GM21447 (cell line): ENCODE results near the gene GRIK1.
"Not testable (repeated sequence)": the region's sequence is repeated elsewhere in the genome, so short reads cannot be mapped to it uniquely, and the experiment has no call there.

ENCODE experiments used
- ATAC-seq: cut with Tn5 transposase; IDR thresholded peaks from one replicate; pipeline ENCODE4 v1.9.1; 2021; ENCODE audit not compliant: unreplicated experiment

GRIK1 gene

DNA sequence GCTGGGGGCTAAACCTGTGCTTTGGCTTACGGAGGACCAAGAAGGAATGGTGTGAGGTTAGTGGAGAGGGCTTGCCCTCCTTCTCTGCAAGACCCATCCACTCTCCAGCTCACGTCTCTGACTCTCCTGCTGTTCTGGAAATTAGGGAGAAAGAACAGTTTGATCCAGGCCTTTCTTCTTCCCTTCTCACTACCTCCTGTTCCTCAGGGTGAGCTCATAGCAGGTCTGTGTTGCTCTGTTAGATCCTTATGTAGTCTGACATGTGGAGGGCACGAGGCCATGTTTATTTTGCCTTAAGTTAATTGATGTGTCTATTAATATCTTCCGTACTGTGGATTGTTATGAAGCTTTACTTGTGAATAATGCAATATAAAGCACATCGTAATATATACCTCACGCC lies 315.0 kb downstream of the GRIK1 start:
- ATAC-seq = no peak

DNA sequence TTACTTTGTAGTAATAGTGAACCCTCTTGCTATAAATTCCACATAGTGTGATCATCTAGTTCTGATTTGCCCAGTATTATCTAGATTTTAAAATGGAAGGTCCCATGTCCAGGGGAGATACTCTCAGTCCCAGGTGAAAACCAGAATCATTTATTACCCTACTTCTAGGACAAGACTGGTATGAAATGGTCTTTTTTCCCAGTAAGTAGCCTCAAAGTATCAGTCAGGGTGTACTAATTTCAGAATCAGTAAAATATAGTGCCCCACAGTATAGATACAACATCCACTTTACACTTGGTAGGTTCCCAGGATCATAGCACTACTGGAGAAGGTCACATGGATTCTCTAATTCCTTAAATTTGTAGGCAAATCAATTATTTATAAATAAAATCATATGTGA lies 318.3 kb downstream of the GRIK1 start:
- no peak for ATAC-seq

DNA sequence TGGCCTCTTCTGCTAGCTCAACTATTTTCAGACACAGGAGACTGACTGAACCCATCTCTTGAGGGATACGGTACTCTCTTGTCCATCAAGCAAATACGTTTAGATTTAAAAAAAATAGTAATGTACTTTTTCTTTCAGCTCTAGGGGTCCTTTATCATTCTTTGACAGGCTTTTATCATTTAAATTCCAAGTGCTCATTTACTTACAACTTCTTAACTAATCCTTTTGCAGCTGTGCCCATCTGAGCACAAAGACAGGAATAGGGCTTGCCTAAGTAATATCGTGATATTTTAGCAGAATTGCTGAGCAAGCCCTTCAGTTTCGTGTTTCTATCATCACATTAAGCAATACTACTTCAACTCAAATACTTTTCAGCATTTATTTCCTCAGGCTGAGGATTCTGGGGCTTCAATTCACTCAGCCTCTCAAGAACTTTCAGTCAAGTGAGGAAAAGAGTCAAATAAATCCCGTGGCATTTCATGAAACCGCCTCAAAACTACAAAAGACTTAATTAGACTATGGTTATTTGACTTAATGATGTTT lies 323.5 kb downstream of the GRIK1 start:
- no peak for ATAC-seq

DNA sequence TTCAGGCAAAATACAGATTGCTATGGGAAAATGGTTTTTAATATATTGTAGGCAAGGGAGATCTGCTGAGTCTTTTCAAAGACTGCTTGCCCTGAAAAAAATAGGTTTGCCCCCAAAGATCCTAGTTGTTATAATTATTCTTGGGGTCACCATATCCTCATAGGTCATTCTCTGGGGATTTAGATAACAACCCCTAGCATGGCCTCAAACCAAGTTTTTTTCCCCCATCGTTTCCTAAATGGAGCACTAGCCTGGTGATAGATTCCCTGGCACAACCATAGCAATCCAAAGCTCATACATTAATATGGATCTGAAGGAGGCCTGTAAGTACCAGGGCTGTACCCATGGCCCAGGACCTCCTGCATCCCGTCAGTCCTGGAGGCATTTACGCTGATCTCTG lies 325.9 kb downstream of the GRIK1 start:
- no peak for ATAC-seq

DNA sequence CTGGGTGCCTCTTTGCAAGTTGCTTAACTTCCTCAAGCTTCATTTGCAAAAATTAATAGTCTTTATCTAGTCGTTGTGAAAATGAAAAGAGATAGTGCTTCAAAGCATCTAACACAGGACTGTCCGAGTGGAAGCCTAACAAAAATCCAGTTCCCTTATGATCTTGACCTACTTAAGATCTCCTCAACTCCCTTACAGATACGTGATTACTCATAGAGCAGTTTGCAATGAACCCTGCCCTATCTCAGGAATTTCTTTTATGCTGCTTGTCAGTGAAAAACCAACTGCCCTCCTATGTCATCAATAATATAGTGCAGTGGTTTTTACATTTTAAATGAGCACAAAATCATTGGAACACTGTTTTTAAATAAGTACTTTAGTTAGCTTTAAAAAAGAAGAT lies 326.8 kb downstream of the GRIK1 start:
- no peak for ATAC-seq

DNA sequence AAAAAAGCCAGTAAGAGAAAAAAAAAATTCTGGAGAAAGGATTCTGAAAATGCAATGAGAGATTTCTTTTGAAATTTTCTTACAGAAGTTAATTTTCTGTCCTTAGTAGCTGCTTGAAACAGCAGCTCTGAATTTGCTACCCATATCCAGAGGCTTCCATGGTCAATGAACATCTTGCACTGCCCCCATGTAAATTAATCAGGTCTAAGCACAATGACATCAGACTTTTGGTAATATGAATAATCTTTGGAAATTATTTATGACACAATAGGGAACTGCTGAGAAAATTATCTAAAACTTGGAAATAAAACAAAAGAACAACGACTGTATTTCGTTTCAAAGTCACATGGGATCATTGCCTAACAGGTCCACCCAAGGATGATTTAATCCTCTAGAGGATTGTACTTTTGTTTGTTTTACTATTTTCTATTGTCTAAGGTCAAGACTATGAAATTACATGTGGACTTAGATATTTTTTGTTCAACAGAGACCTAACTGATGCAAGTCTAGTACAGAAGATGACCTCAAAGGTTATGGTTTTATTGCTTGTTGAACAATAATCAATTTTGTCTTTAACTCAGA lies 328.9 kb downstream of the GRIK1 start:
- no peak for ATAC-seq

DNA sequence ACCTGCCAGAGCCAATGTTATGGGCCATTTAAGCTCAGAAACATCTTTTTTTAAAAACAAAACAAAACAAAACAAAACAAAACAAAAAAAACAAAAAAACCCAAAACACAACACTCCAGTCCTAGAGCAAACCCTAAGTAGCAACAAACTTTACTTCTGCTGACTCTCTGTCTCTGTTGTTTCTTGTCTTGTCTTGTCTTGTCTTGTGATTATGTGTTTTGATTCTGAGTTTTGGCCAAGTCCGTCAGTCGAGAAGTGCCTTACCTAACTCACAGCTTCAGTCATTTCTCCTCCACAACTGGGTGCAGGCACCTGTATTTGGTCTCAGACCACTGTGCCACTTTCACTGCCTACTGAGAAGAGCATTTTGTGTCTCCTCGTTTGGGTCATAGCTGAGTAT lies 333.2 kb downstream of the GRIK1 start:
- ATAC-seq = no peak

DNA sequence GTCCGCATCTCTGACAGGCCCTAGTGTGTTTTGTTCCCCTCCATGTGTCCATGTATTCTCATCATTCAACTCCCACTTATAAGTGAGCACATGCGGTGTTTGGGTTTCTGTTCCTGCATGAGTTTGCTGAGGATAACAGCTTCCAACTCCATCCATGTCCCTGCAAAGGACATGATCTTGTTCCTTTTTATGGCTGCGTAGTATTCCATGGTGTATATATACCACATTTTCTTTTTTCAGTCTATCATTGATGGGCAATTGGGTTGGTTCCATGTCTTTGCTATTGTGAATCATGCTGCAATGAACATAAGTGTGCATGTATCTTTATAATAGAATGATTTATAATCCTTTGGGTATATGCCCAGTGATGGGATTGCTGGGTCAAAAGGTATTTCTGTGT lies 334.6 kb downstream of the GRIK1 start:
- ATAC-seq = not testable (repeated sequence)

DNA sequence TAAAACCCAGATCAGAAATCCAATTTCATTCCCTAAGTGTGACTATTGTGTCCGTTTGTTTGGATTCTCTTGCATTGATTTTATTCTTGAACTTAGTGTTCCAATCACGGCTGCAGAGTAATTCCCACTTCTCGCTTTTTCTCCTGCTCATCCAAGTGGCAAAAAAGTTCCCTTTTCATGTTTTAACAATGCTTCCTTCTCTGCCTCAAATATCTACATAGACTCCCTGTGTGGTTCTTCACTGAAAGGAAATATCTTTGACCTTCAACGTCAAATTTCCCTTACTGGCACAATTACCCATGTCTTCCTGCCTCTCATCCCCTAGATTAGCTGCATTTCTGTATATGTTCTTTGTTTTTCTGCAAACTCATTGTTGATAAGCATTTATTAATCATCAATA lies 335.7 kb downstream of the GRIK1 start:
- no peak for ATAC-seq

DNA sequence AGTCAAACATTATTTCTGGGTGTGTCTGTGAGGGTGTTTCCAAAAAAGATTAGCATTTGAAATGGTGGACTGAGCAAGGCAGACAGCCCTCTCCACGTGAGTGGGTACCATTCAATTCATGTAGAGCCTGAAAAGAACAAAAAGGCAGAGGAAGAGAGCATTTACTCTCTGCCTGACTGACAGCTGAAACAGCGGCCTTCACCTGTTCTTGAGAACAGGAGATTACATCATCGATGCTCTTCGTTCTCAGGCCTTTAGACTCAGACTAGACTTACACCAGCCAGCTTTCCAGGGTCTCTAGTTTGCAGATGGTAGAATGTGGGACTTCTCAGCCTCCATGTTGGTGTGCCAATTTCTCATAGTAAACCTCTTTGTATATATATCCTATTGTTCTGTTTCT lies 338.7 kb downstream of the GRIK1 start:
- no peak for ATAC-seq

DNA sequence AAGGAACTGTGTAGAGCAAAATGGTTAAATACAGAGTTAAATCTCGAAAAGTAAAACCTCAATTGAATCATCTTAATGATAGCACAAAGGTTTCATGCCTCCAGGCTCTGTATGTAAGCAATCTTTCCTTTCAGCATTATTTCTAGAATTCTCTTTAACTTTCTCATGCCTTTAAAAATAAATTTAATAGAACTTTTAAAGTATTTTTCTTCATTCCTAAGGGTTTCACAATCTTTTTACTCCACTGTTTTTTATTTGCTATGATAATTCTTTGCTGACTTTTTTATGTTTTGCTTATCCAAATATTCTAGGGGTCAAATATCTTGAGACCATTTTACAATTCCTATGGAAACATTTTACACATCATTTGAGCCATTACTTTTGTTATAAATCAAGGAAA lies 353.1 kb downstream of the GRIK1 start:
- no peak for ATAC-seq

DNA sequence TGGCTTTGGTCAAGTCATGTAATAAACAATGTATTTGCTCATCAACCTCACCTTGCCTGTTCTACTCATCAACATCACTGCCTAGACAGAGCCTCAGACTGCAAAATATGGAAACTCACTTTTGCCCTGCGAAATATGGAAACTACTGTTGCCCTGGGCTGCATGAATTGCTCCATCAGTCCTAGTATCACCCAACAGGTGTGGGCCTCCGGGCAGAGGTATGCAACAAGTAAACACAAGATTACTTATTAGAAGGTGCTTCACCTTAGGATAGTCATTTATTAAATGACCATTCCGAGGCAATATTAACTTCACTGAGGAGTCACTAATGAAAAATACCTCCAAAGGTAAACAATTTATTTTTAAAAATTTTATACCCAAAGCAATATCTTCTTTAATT lies 354.3 kb downstream of the GRIK1 start:
- no peak for ATAC-seq

DNA sequence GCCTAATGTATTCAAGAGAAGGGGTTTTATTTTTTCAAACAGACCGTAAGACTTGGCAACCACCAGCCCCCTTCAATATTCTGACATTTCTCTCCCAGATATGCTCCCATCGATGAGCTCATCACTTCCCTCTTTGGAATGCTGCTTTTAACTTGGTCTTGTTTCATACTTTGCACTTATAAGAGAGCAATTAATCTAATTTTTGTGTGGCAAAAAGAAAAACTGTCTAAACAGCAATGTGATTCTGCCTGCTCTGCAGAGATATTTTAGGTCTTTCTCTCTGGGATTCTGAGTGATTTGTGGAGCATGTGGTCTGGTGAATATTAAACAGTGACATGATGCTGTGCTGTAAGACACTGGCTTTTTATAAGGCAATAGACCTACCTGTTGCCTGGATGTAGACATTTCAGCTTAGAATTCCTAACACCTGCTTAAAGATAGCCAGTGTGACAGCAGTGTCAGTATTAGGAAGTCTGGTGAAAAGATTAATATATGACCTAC lies 356.3 kb downstream of the GRIK1 start:
- no peak for ATAC-seq

DNA sequence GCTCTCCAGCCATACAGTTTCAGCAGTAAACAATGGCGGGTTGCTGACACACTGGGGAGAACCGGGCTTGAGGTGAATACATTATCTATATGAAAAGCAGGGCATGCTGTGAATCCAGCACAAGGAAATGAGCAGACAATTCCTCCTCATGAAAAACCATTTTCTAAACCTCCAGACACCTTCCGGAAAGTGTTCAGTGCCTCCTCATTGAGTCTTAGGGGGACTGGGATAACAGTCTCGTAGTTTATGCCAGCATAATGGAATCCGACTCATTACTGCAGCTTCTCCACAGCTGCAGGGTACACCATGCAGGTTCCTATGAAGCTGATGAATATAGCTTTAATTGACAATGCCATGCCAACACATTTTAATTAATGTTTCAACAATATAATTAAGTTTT lies 356.9 kb downstream of the GRIK1 start:
- ATAC-seq = no peak

DNA sequence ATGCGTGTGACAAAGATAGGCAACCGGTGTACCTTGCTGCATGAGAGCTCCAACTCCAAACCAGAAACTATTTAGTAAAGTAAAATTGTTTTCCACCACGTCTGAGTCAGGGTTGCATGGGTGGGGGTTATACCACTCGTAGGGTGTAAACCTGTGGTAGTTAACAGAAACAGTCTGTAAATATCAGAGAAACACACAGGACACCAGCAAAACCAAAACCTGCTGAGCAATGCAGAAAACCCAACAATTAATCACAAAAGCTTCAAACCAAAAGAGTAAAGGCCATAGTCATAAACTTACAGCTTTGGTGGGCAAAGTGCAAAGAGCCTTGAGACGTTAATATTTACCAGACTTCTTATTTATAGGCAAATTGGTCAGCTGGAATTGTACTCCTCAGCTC lies 358.4 kb downstream of the GRIK1 start:
- ATAC-seq = no peak

DNA sequence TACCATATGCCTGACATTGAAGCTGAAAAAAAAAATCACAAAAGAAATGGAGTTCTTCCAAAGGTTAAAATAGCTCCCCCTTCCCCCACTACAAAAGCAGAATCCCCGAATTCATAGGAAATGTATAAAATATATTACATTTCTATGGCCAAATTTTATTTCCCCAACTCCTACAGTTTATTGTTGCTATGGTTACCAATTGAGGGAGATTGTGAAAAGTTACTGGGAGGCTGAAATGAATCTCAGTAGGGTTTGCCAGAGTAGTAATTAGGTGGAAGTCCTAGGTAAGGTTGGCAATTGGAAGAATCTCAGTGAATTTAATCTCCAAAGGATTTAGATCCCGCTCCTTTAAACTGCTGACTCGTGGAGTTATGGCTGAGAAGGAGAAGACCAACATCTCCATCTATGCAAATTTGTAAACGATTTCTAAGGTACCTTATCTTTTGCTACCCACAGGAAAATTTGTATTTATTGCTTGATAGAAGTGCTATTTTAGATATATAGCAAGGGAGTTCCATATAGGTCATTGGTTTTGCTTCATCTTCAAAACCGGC lies 359.0 kb downstream of the GRIK1 start:
- no peak for ATAC-seq

DNA sequence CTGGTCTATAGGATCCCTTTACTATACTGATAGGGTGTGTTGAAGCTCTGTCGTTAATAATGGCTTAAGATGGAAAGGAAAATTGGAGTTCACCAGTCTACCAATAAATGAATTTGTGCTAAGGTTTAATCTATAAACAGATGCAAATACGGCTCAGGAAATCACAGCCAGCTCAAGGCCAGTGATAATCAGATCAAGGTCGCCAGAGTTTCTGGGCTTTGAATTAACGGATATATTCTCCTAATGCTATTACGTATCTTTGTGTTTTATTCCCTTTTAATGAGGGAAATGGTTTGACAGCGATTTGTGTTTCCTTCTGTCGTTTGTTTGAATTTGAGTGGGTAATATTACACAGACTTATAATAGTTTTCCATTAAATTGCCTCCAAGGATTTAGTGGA lies 361.5 kb downstream of the GRIK1 start:
- ATAC-seq = no peak

DNA sequence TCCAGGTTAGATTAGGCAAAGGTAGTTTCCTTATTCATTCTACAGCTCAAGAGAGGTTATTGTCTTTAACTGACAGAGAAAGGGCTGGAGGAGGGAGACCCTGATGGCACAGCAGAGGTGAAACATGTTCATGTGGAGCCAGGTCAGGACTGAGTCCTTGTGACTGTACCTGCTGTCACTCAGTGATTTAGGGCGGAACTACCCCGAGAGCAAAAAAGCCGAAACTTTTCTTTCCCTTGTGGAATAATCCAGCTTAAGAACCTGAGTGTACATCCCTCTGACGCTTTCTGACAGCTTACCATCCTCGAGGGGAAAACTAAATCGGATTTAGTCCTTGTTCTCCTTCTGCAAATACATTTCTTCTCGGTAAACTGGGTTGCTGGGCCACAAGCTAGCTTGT lies 367.8 kb downstream of the GRIK1 start:
- no peak for ATAC-seq

DNA sequence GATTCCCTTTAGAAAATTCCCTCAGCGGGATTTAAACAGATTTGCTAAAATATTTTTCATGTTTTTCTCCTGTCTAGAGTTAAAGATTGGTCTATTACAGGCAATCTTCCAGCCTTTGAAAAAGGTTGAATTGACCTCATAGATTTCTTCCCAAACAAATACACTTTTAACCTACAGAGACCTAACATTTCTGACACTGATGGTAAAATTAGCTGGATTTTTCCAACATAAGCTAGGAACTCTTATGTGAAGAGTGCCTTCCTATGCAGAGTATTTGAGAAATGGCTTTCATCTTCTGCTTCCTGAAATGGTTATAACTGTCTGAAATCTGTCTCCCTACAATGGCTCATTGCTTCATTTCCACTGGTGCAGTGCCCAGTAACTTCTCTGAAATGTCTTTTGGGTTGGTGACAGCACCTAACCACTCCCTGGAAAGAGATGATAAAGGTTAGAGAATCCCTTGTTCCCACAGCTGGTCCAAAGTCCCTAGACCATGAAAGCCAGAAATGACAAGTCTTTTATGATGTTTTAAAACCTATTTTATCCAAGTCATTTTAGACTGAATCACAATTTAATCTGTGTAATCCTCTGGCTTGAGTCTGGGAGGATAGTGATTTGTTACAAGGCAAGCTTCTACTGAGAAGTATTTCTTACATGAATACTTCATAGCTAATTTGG lies 371.6 kb downstream of the GRIK1 start:
- ATAC-seq = no peak

DNA sequence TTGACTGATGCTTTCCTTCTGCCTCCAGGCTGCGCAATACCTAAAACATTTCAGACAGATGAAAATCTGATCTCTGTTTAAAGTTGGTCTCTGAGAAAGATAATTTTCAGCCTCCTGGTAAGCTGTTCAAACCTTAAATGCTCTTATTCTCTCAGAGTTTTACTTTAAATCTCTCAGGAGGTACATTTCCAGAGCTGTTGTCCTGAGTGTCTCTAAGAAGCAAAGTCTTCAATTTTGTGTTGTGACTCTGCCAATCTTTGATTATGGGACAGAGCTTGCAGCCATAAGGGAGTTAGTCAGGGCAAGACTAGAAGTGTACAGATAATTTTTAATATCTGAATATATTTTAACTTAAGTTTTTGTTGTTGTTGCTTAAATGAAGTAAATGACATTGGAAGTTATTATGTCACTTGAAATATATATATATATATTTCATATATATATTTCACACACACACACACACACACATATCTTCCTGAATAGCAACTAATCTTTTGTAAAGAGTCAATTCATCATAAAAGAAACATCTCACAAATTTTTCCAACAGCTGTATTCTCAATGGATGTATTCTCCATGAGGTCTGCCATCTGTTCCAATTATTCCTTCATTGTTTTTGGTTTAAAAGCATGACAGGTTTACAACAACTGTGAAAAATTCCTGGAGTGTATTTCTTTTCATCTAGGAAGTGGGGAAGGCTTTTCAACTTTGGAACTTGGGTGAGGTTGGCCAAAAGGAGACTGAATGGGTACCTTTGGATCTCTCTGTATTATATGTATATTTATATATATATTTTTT lies 381.7 kb downstream of the GRIK1 start:
- no peak for ATAC-seq

DNA sequence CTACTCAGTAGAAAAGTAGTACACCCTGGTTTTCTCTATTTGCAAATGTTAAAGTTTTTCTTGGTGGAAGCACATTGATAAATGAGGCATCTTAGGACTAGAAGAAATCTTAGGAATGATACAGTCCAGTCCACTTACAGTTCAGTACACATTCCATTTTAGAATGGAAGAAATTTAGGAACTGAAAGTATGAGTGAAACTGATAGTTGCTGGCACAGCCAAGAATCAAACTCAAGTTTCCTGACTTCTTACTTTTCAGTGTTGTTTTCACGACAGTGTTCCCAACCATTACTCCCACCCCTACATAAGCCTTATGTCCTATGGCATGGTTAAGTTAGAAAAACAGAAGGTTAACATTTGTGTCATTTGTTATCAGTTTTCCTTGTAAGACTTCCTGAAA lies 382.6 kb downstream of the GRIK1 start:
- no peak for ATAC-seq

DNA sequence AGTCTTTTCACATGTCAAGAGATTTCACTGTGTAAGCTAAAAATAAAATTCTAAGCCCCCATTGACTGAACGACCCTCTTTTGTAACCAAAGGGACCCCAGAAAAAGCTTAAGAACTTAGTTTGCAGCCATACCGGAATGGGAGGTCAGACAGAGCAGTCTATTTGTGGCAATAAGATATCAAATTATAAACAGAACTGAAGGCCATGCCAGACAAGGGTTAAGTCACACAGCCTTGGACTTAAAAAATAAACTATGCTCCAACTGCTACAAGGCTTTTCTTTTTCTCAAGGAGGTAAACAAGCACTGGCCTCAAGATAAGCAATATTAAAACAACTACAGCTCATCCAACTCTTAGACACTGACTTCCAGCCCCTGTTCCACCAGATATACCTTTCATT lies 384.2 kb downstream of the GRIK1 start:
- ATAC-seq = no peak
